H1 (cell line): ENCODE results near the gene DXO. TPM values are rescaled to one million over a fixed set of nuclear protein-coding genes. Genes with fewer than 3 reads are reported as not detected.

Experiments
- CTCF ChIA-PET: fragments of 300-600 bp; sonication (Branson Sonifier 250); formaldehyde crosslinking; loops from one replicate; lab custom pipeline; 2021; ENCODE audit not compliant: partially characterized antibody; lab: Charles Lee
- POLR2A ChIA-PET: fragments of 300-600 bp; sonication (Branson Sonifier 250); formaldehyde crosslinking; loops from one replicate; lab custom pipeline; 2021; ENCODE audit warnings: inconsistent platforms; ENCODE audit not compliant: partially characterized antibody; lab: Charles Lee
- DNase-seq, 2 experiments: peaks; one replicate each; pipeline versions ENCODE4 v3.0.0 to v3.0.0-alpha.2; 2010 to 2022; ENCODE audit warnings: low spot score in 2 of 2, low read depth in 1 of 2, mixed read lengths in 1 of 2
- FAIRE-seq: peaks from 2 replicates; lab custom pipeline; 2011; peaks lifted over from hg19 to GRCh38; lab: Jason Lieb, UNC
- H2AFZ ChIP-seq: 2 replicates; pipeline ENCODE4 v1.8.1; 2012; ENCODE audit warnings: low read length, inconsistent platforms
- H2AK5ac ChIP-seq: 2 replicates; pipeline ENCODE4 v1.6.1; 2013; ENCODE audit warnings: low read depth, low read length
- H2BK120ac ChIP-seq: replicated peaks from 2 replicates; pipeline ENCODE3; 2013; ENCODE audit warnings: low read depth, low read length, inconsistent platforms
- H2BK12ac ChIP-seq: 2 replicates; pipeline ENCODE4 v1.6.1; 2013; ENCODE audit warnings: low read depth, low read length
- H2BK15ac ChIP-seq: 2 replicates; pipeline ENCODE4 v1.6.1; 2013; ENCODE audit warnings: low read length
- H2BK20ac ChIP-seq: 2 replicates; pipeline ENCODE4 v1.6.1; 2013; ENCODE audit warnings: low read length
- H2BK5ac ChIP-seq: 2 replicates; pipeline ENCODE4 v1.6.1; 2013; ENCODE audit warnings: low read depth, low read length
- H3K14ac ChIP-seq: 2 replicates; pipeline ENCODE4 v1.6.1; 2013; ENCODE audit warnings: inconsistent platforms; ENCODE audit not compliant: insufficient read length
- H3K18ac ChIP-seq: 2 replicates; pipeline ENCODE4 v1.6.1; 2013; ENCODE audit warnings: low read length; ENCODE audit errors: extremely low read depth
- H3K23ac ChIP-seq: 2 replicates; pipeline ENCODE4 v1.6.1; 2013; ENCODE audit warnings: inconsistent platforms; ENCODE audit not compliant: insufficient read length
- H3K23me2 ChIP-seq: 2 replicates; pipeline ENCODE4 v1.6.1; 2013; ENCODE audit warnings: low read depth, low read length
- H3K27ac ChIP-seq: 2 replicates; pipeline ENCODE4 v1.6.1; 2011; ENCODE audit warnings: low read depth, low read length, inconsistent platforms
- H3K27me3 ChIP-seq, 4 experiments: replicated peaks in 1 of 4; 1 replicate in 1 of 4; 2 replicates in 3 of 4; pipeline versions ENCODE4 v1.6.1 to v1.8.1; 2011 to 2013; ENCODE audit warnings: low read length in 3 of 4, mild to moderate bottlenecking in 3 of 4, inconsistent platforms in 2 of 4, mixed read lengths in 2 of 4, moderate library complexity in 1 of 4; ENCODE audit not compliant: control insufficient read depth in 3 of 4, insufficient read depth in 3 of 4; ENCODE audit errors: extremely low read depth in 1 of 4
- H3K36me3 ChIP-seq, 4 experiments: 2 replicates each; pipeline versions ENCODE4 v1.6.1 to v1.8.1; 2011 to 2013; ENCODE audit warnings: mild to moderate bottlenecking in 4 of 4, low read length in 3 of 4, moderate library complexity in 2 of 4, control low read depth in 1 of 4, inconsistent platforms in 1 of 4; ENCODE audit not compliant: insufficient read depth in 4 of 4, control insufficient read depth in 2 of 4
- H3K4ac ChIP-seq: replicated peaks from 2 replicates; pipeline ENCODE3; 2013; ENCODE audit warnings: low read length, low read depth, mixed read lengths, inconsistent platforms; ENCODE audit not compliant: insufficient read length
- H3K4me1 ChIP-seq, 4 experiments: replicated peaks in 1 of 4; 1 replicate in 1 of 4; 2 replicates in 3 of 4; pipeline versions ENCODE4 v1.6.1 to v1.8.1; 2011 to 2013; ENCODE audit warnings: low read length in 3 of 4, inconsistent platforms in 2 of 4, mixed read lengths in 1 of 4; ENCODE audit not compliant: insufficient read depth in 4 of 4, control insufficient read depth in 3 of 4
- H3K4me2 ChIP-seq, 2 experiments: 2 replicates each; pipeline versions ENCODE4 v1.6.1 to v1.8.1; 2011 to 2013; ENCODE audit warnings: low read depth in 2 of 2, low read length in 2 of 2, control low read depth in 1 of 2, inconsistent platforms in 1 of 2, mild to moderate bottlenecking in 1 of 2; ENCODE audit not compliant: insufficient read depth in 1 of 2
- H3K4me3 ChIP-seq, 4 experiments: fragments of 200-600, 300-600 bp in 1 of 4; sonication (generic), shearing (Covaris generic), sonication (Bioruptor Twin) in 1 of 4; 2 replicates each; pipeline versions ENCODE4 v1.5.1 to v1.8.1; 2011 to 2016; ENCODE audit warnings: low read length in 4 of 4, low read depth in 3 of 4, control low read depth in 2 of 4, inconsistent platforms in 2 of 4, mild to moderate bottlenecking in 2 of 4, mixed read lengths in 1 of 4, moderate library complexity in 1 of 4; ENCODE audit not compliant: insufficient read depth in 2 of 4; ENCODE audit errors: extremely low read depth in 1 of 4
- H3K56ac ChIP-seq: replicated peaks from 2 replicates; pipeline ENCODE3; 2013; ENCODE audit warnings: low read depth, mild to moderate bottlenecking, mixed read lengths, low read length, inconsistent platforms; ENCODE audit not compliant: insufficient read length
- H3K79me1 ChIP-seq: 2 replicates; pipeline ENCODE4 v1.6.1; 2013; ENCODE audit warnings: low read depth, low read length, control low read depth
- H3K79me2 ChIP-seq, 2 experiments: 2 replicates each; pipeline versions ENCODE4 v1.6.1 to v1.8.1; 2012 to 2013; ENCODE audit warnings: low read length in 2 of 2, mild to moderate bottlenecking in 2 of 2, inconsistent platforms in 1 of 2; ENCODE audit not compliant: insufficient read depth in 2 of 2, control insufficient read depth in 1 of 2
- H3K9ac ChIP-seq, 4 experiments: replicated peaks in 1 of 4; 1 replicate in 1 of 4; 2 replicates in 3 of 4; pipeline versions ENCODE4 v1.6.1 to v1.8.1; 2011 to 2013; ENCODE audit warnings: low read depth in 3 of 4, low read length in 3 of 4, control low read depth in 2 of 4, mild to moderate bottlenecking in 2 of 4, moderate library complexity in 2 of 4, inconsistent platforms in 1 of 4; ENCODE audit errors: extremely low read depth in 1 of 4
- H3K9me3 ChIP-seq, 2 experiments: 2 replicates each; pipeline versions ENCODE4 v1.6.1 to v1.8.1; 2012 to 2013; ENCODE audit warnings: mild to moderate bottlenecking in 2 of 2, moderate library complexity in 2 of 2, control low read depth in 1 of 2, inconsistent platforms in 1 of 2, low read depth in 1 of 2, low read length in 1 of 2, mixed read lengths in 1 of 2; ENCODE audit not compliant: insufficient read depth in 2 of 2
- H4K20me1 ChIP-seq, 2 experiments: replicated peaks in 1 of 2; 2 replicates each; pipeline versions ENCODE3 to v1.8.1; 2011 to 2013; ENCODE audit warnings: inconsistent platforms in 2 of 2, low read length in 2 of 2, mild to moderate bottlenecking in 1 of 2; ENCODE audit not compliant: insufficient read depth in 2 of 2, control insufficient read depth in 1 of 2
- H4K5ac ChIP-seq: 2 replicates; pipeline ENCODE4 v1.6.1; 2013; ENCODE audit warnings: low read length, low read depth, mixed read lengths, inconsistent platforms; ENCODE audit not compliant: insufficient read length
- H4K8ac ChIP-seq: 2 replicates; pipeline ENCODE4 v1.8.0; 2013; ENCODE audit warnings: mild to moderate bottlenecking, moderate library complexity, low read length, inconsistent platforms; ENCODE audit not compliant: insufficient read depth; ENCODE audit errors: extremely low read depth
- H4K91ac ChIP-seq: replicated peaks from 2 replicates; pipeline ENCODE3; 2013; ENCODE audit warnings: low read length, mixed read lengths, inconsistent platforms; ENCODE audit not compliant: insufficient read length
- HDAC6 ChIP-seq: IDR thresholded peaks from one replicate; pipeline ENCODE4 v1.7.1; 2012; ENCODE audit warnings: low read depth, mild to moderate bottlenecking, inconsistent platforms, low read length, moderate library complexity
- SAP30 ChIP-seq: fragments of 300-600 bp; sonication (generic); IDR thresholded peaks from 2 replicates; pipeline ENCODE4 v1.7.1; 2012; ENCODE audit warnings: low read length, moderate library complexity, mild to moderate bottlenecking, inconsistent platforms; ENCODE audit not compliant: insufficient read depth, insufficient replicate concordance
- WGBS, 2 experiments: shearing (Covaris generic) in 1 of 2; methylation state at CpG; one replicate each; pipeline versions ENCODE4 v1.1.6 to v1.1.7; 2013 to 2015; ENCODE audit warnings: low lambda C conversion rate in 2 of 2, mixed read lengths in 2 of 2, inconsistent platforms in 1 of 2, low coverage in 1 of 2, missing lambda C conversion rate in 1 of 2; ENCODE audit not compliant: insufficient replicate concordance in 2 of 2, insufficient coverage in 1 of 2, insufficient read length in 1 of 2; ENCODE audit errors: extremely low coverage in 1 of 2, missing lambda C conversion rate in 1 of 2; 5-methylcytosine and 5-hydroxymethylcytosine counted together
- polyA plus RNA-seq, 7 experiments: library from polyadenylated mRNA; depleted of rRNA in 3 of 7; stranded (reverse) in 5 of 7; unstranded in 2 of 7; fragments of >200 nt in 5 of 7; fragments of 200-250 nt in 2 of 7; gene quantifications; 1 replicate in 5 of 7; 2 replicates in 1 of 7; 4 replicates in 1 of 7; pipeline versions ENCODE4 v1.2.1 to v1.2.3, GENCODE V29; 2011 to 2013; ENCODE audit warnings: missing spikeins in 2 of 7, mixed read lengths in 2 of 7
- total RNA-seq: library from RNA; stranded (reverse); fragmentation: NEBNext Ultra II Directional; extraction: Animal tissue kit (Norgen Biotek cat#: 25700); gene quantifications from 2 replicates; pipeline ENCODE4 v1.2.1, GENCODE V29; 2021

The DXO gene
- total and polyA plus RNA-seq, 2 of the 8 experiments (the other 6 are each of a cell fraction or from before 2014, with no cell fraction given): 14.7 to 23.9 TPM

DNA sequence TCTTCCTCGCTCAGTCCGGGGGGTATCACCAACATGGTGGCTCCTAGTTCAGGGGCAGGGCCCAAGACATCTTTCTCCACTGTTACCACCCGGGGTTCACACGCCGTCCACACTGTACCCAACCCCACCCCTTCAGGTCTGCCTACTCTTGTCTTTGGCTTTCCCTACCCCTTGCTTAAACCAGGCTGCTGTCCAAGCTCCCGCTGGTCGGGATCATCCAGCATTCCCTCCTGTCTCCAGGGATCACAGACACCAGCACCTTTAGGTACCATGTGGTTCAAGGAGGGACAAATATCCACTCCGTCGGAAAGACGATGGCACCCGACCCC, 13.6 kb downstream of the DXO start:
- Histone ChIP-seq H3K18ac (peak overlapping the region; percentile 66), H2BK15ac (no peak overlapping the region), H4K20me1 (peaks cover 0 to 2% of the 10 kb centered on the region in 2 experiments), H3K14ac (no peak overlapping the region), H4K8ac (peak overlapping the region; percentile 88; the same call in 1 of the 2 replicates), H3K79me2 (peaks cover 0 to 24% of the 10 kb centered on the region in 2 experiments; a peak in 3 of 4 replicates), H3K79me1 (peaks cover 5% of the 10 kb centered on the region), H2BK12ac (no peak overlapping the region), H3K4me1 (peaks cover 0 to 6% (median 3%) of the 10 kb centered on the region in 4 experiments; a peak in 3 of 7 replicates), H2BK120ac (no peak overlapping the region), H3K27me3 (no peaks in the 10 kb centered on the region), H3K27ac (peak overlapping the region; percentile 38), H2BK5ac (no peak overlapping the region), H2AFZ (peak overlapping the region; percentile 24; the same call in 1 of the 2 replicates), H3K56ac (no peak overlapping the region), H4K91ac (no peak overlapping the region), H2AK5ac (no peak overlapping the region), H3K9me3 (no peaks in the 10 kb centered on the region), H3K4ac (no peak overlapping the region), H3K9ac (peak overlapping the region; percentile 55 to 87 (median 86)), H3K23ac (no peak overlapping the region), H3K23me2 (peaks cover 10% of the 10 kb centered on the region)
- WGBS, 2 experiments: 16% methylated on average over 11 of the region's 11 CpGs; no CpG with 5 or more reads in 1 of the 2 experiments
- ChIA-PET POLR2A (interaction anchor here (0.6 to 16.4 kb wide), 14 partner anchors 9 to 417 kb away, joined by 3 to 279 read pairs (median 4); partner anchors contain the start of genes BAG6, CFB, DDX39B and DXO), CTCF (interaction anchor here (0.8 to 1.5 kb wide), 5 partner anchors 10 to 146 kb away, joined by 3 to 5 read pairs (median 4); partner anchors contain the start of gene CFB)
- no peak for DNase-seq
- FAIRE-seq: no peak
- peak; percentile 97 for TF ChIP-seq SAP30
- TF ChIP-seq HDAC6: no peak
- TF ChIP-seq, all 59 proteins: peak for 1
- Histone ChIP-seq H3K4me3 (peak overlapping the region; percentile 96 to 99 (median 98)), H3K36me3 (peaks cover 10 to 56% (median 43%) of the 10 kb centered on the region in 4 experiments; a peak in 7 of 8 replicates), H4K5ac (no peak overlapping the region), H3K4me2 (peak overlapping the region; percentile 86 to 94), H2BK20ac (no peak overlapping the region)
